Lower lobe of right lung (tissue), 2 donors: Measurements from ENCODE around the gene OTOG. TPM values are rescaled to one million over a fixed set of nuclear protein-coding genes. Genes with fewer than 3 reads are reported as not detected.

Source experiments
- ATAC-seq, 2 donors: fragments of 200-7000 bp; cut with Tn5 transposase; one replicate each; pipeline ENCODE4 v1.9.1; 2020 to 2022; ENCODE audit warnings: mild to moderate bottlenecking in 2 of 2, moderate library complexity in 2 of 2
- DNase-seq: peaks from one replicate; pipeline ENCODE4 v3.0.0-alpha.2; 2020
- H3K27ac ChIP-seq: fragments of 200-600 bp; one replicate; pipeline ENCODE4 v1.8.0; 2022
- H3K27me3 ChIP-seq: fragments of 200-600 bp; one replicate; pipeline ENCODE4 v1.8.0; 2022; ENCODE audit warnings: low read depth
- H3K36me3 ChIP-seq: fragments of 200-600 bp; one replicate; pipeline ENCODE4 v1.8.0; 2022; ENCODE audit warnings: mild to moderate bottlenecking
- H3K4me1 ChIP-seq: fragments of 200-600 bp; one replicate; pipeline ENCODE4 v1.8.0; 2022
- H3K4me3 ChIP-seq: fragments of 200-600 bp; one replicate; pipeline ENCODE4 v1.8.0; 2022; ENCODE audit warnings: mild to moderate bottlenecking
- H3K9me3 ChIP-seq: fragments of 200-600 bp; one replicate; pipeline ENCODE4 v1.8.0; 2022
- CTCF ChIP-seq: fragments of 200-600 bp; IDR thresholded peaks from one replicate; pipeline ENCODE4 v1.8.0; 2022; ENCODE audit warnings: antibody characterized with exemption, mild to moderate bottlenecking
- intact Hi-C: fragments of 100-400 bp; cut with DNase I; formaldehyde crosslinking; loops from one replicate; pipeline ENCODE4 v1.11.0; 2022
- total RNA-seq: library from RNA; stranded (reverse); fragmentation: NEBNext Ultra II Directional; extraction: Animal tissue kit (Norgen Biotek cat#: 25700); gene quantifications from one replicate; pipeline ENCODE4 v1.2.1, GENCODE V29; 2021
- donor health status: DM: no; HTN: yes; CAD: no; lungs with severe emphysema.

OTOG gene
- total RNA-seq, 1 donor from 2014 or later: not detected

GRCh38 chr11:17543574-17544180, 3.4 kb upstream of the OTOG start:
- Histone ChIP-seq H3K27me3 (peaks cover 12% of the 10 kb centered on the region), H3K36me3 (no peaks in the 10 kb centered on the region), H3K27ac (no peak overlapping the region), H3K9me3 (no peaks in the 10 kb centered on the region), H3K4me1 (peaks cover 3% of the 10 kb centered on the region), H3K4me3 (no peak overlapping the region)
- DNase-seq: no peak
- intact Hi-C loops: no loop called here
- ATAC-seq: peak; percentile 4 to 20
- no peak for TF ChIP-seq CTCF

GRCh38 chr11:17544181-17544622, 2.9 kb upstream of the OTOG start, which contains the start of gene USH1C:
TSS of gene USH1C (minus strand) at chr11:17544416. CDS start at chr11:17544307, 109 bp downstream.
- TF ChIP-seq CTCF: no peak
- peaks cover 12% of the 10 kb centered on the region for H3K27me3 ChIP-seq
- H3K9me3 ChIP-seq: no peaks in the 10 kb centered on the region
- H3K4me3 ChIP-seq: no peak within 1 kb of the TSS
- H3K27ac ChIP-seq: no peak within 1 kb of the TSS
- DNase-seq: no peak
- intact Hi-C loops: no loop called here
- ATAC-seq: peak; percentile 56 to 78
- H3K4me1 ChIP-seq: peaks cover 3% of the 10 kb centered on the region
- no peaks in the 10 kb centered on the region for H3K36me3 ChIP-seq

GRCh38 chr11:17546240-17546639, 819 bp upstream of the OTOG start:
- Histone ChIP-seq H3K27me3 (peaks cover 12% of the 10 kb centered on the region), H3K36me3 (no peaks in the 10 kb centered on the region), H3K9me3 (no peaks in the 10 kb centered on the region), H3K27ac (no peak overlapping the region), H3K4me1 (peaks cover 3% of the 10 kb centered on the region), H3K4me3 (no peak overlapping the region)
- no peak for DNase-seq
- no peak for ATAC-seq
- no peak for TF ChIP-seq CTCF
- intact Hi-C loops: no loop called here

- H3K36me3 ChIP-seq: no peaks in the 10 kb centered on the region
- no peaks in the 10 kb centered on the region for H3K9me3 ChIP-seq
- no peak overlapping the region for H3K4me3 ChIP-seq
- H3K27me3 ChIP-seq: peaks cover 12% of the 10 kb centered on the region
- no peak overlapping the region for H3K27ac ChIP-seq
- intact Hi-C loops: no loop called here
- TF ChIP-seq CTCF: no peak
- no peak for ATAC-seq
- peaks cover 3% of the 10 kb centered on the region for H3K4me1 ChIP-seq
- DNase-seq: no peak
These were observed 873 bp downstream of the OTOG start for GRCh38 chr11:17547932-17548331.

GRCh38 chr11:17548444-17548843, 1.4 kb downstream of the OTOG start:
- Histone ChIP-seq H3K27ac (no peak overlapping the region), H3K4me1 (peaks cover 3% of the 10 kb centered on the region), H3K4me3 (no peak overlapping the region), H3K36me3 (no peaks in the 10 kb centered on the region), H3K27me3 (peaks cover 12% of the 10 kb centered on the region), H3K9me3 (no peaks in the 10 kb centered on the region)
- intact Hi-C loops: no loop called here
- no peak for ATAC-seq
- DNase-seq: no peak
- TF ChIP-seq CTCF: no peak
